H1 (cell line): ENCODE data around the gene GLB1L3. TPM values are rescaled to one million over a fixed set of nuclear protein-coding genes. Genes with fewer than 3 reads are reported as not detected.

Experiments
- CTCF ChIA-PET: fragments of 300-600 bp; sonication (Branson Sonifier 250); formaldehyde crosslinking; loops from one replicate; lab custom pipeline; 2021; ENCODE audit not compliant: partially characterized antibody; lab: Charles Lee
- POLR2A ChIA-PET: fragments of 300-600 bp; sonication (Branson Sonifier 250); formaldehyde crosslinking; loops from one replicate; lab custom pipeline; 2021; ENCODE audit warnings: inconsistent platforms; ENCODE audit not compliant: partially characterized antibody; lab: Charles Lee
- DNase-seq, 2 experiments: peaks; one replicate each; pipeline versions ENCODE4 v3.0.0 to v3.0.0-alpha.2; 2010 to 2022; ENCODE audit warnings: low spot score in 2 of 2, low read depth in 1 of 2, mixed read lengths in 1 of 2
- FAIRE-seq: peaks from 2 replicates; lab custom pipeline; 2011; peaks lifted over from hg19 to GRCh38; lab: Jason Lieb, UNC
- H2AFZ ChIP-seq: 2 replicates; pipeline ENCODE4 v1.8.1; 2012; ENCODE audit warnings: low read length, inconsistent platforms
- H2AK5ac ChIP-seq: 2 replicates; pipeline ENCODE4 v1.6.1; 2013; ENCODE audit warnings: low read depth, low read length
- H2BK120ac ChIP-seq: replicated peaks from 2 replicates; pipeline ENCODE3; 2013; ENCODE audit warnings: low read depth, low read length, inconsistent platforms
- H2BK12ac ChIP-seq: 2 replicates; pipeline ENCODE4 v1.6.1; 2013; ENCODE audit warnings: low read depth, low read length
- H2BK15ac ChIP-seq: 2 replicates; pipeline ENCODE4 v1.6.1; 2013; ENCODE audit warnings: low read length
- H2BK20ac ChIP-seq: 2 replicates; pipeline ENCODE4 v1.6.1; 2013; ENCODE audit warnings: low read length
- H2BK5ac ChIP-seq: 2 replicates; pipeline ENCODE4 v1.6.1; 2013; ENCODE audit warnings: low read depth, low read length
- H3K14ac ChIP-seq: 2 replicates; pipeline ENCODE4 v1.6.1; 2013; ENCODE audit warnings: inconsistent platforms; ENCODE audit not compliant: insufficient read length
- H3K18ac ChIP-seq: 2 replicates; pipeline ENCODE4 v1.6.1; 2013; ENCODE audit warnings: low read length; ENCODE audit errors: extremely low read depth
- H3K23ac ChIP-seq: 2 replicates; pipeline ENCODE4 v1.6.1; 2013; ENCODE audit warnings: inconsistent platforms; ENCODE audit not compliant: insufficient read length
- H3K23me2 ChIP-seq: 2 replicates; pipeline ENCODE4 v1.6.1; 2013; ENCODE audit warnings: low read depth, low read length
- H3K27ac ChIP-seq: 2 replicates; pipeline ENCODE4 v1.6.1; 2011; ENCODE audit warnings: low read depth, low read length, inconsistent platforms
- H3K27me3 ChIP-seq, 4 experiments: replicated peaks in 1 of 4; 1 replicate in 1 of 4; 2 replicates in 3 of 4; pipeline versions ENCODE4 v1.6.1 to v1.8.1; 2011 to 2013; ENCODE audit warnings: low read length in 3 of 4, mild to moderate bottlenecking in 3 of 4, inconsistent platforms in 2 of 4, mixed read lengths in 2 of 4, moderate library complexity in 1 of 4; ENCODE audit not compliant: control insufficient read depth in 3 of 4, insufficient read depth in 3 of 4; ENCODE audit errors: extremely low read depth in 1 of 4
- H3K36me3 ChIP-seq, 4 experiments: 2 replicates each; pipeline versions ENCODE4 v1.6.1 to v1.8.1; 2011 to 2013; ENCODE audit warnings: mild to moderate bottlenecking in 4 of 4, low read length in 3 of 4, moderate library complexity in 2 of 4, control low read depth in 1 of 4, inconsistent platforms in 1 of 4; ENCODE audit not compliant: insufficient read depth in 4 of 4, control insufficient read depth in 2 of 4
- H3K4ac ChIP-seq: replicated peaks from 2 replicates; pipeline ENCODE3; 2013; ENCODE audit warnings: low read length, low read depth, mixed read lengths, inconsistent platforms; ENCODE audit not compliant: insufficient read length
- H3K4me1 ChIP-seq, 4 experiments: replicated peaks in 1 of 4; 1 replicate in 1 of 4; 2 replicates in 3 of 4; pipeline versions ENCODE4 v1.6.1 to v1.8.1; 2011 to 2013; ENCODE audit warnings: low read length in 3 of 4, inconsistent platforms in 2 of 4, mixed read lengths in 1 of 4; ENCODE audit not compliant: insufficient read depth in 4 of 4, control insufficient read depth in 3 of 4
- H3K4me2 ChIP-seq, 2 experiments: 2 replicates each; pipeline versions ENCODE4 v1.6.1 to v1.8.1; 2011 to 2013; ENCODE audit warnings: low read depth in 2 of 2, low read length in 2 of 2, control low read depth in 1 of 2, inconsistent platforms in 1 of 2, mild to moderate bottlenecking in 1 of 2; ENCODE audit not compliant: insufficient read depth in 1 of 2
- H3K4me3 ChIP-seq, 4 experiments: fragments of 200-600, 300-600 bp in 1 of 4; sonication (generic), shearing (Covaris generic), sonication (Bioruptor Twin) in 1 of 4; 2 replicates each; pipeline versions ENCODE4 v1.5.1 to v1.8.1; 2011 to 2016; ENCODE audit warnings: low read length in 4 of 4, low read depth in 3 of 4, control low read depth in 2 of 4, inconsistent platforms in 2 of 4, mild to moderate bottlenecking in 2 of 4, mixed read lengths in 1 of 4, moderate library complexity in 1 of 4; ENCODE audit not compliant: insufficient read depth in 2 of 4; ENCODE audit errors: extremely low read depth in 1 of 4
- H3K56ac ChIP-seq: replicated peaks from 2 replicates; pipeline ENCODE3; 2013; ENCODE audit warnings: low read depth, mild to moderate bottlenecking, mixed read lengths, low read length, inconsistent platforms; ENCODE audit not compliant: insufficient read length
- H3K79me1 ChIP-seq: 2 replicates; pipeline ENCODE4 v1.6.1; 2013; ENCODE audit warnings: low read depth, low read length, control low read depth
- H3K79me2 ChIP-seq, 2 experiments: 2 replicates each; pipeline versions ENCODE4 v1.6.1 to v1.8.1; 2012 to 2013; ENCODE audit warnings: low read length in 2 of 2, mild to moderate bottlenecking in 2 of 2, inconsistent platforms in 1 of 2; ENCODE audit not compliant: insufficient read depth in 2 of 2, control insufficient read depth in 1 of 2
- H3K9ac ChIP-seq, 4 experiments: replicated peaks in 1 of 4; 1 replicate in 1 of 4; 2 replicates in 3 of 4; pipeline versions ENCODE4 v1.6.1 to v1.8.1; 2011 to 2013; ENCODE audit warnings: low read depth in 3 of 4, low read length in 3 of 4, control low read depth in 2 of 4, mild to moderate bottlenecking in 2 of 4, moderate library complexity in 2 of 4, inconsistent platforms in 1 of 4; ENCODE audit errors: extremely low read depth in 1 of 4
- H3K9me3 ChIP-seq, 2 experiments: 2 replicates each; pipeline versions ENCODE4 v1.6.1 to v1.8.1; 2012 to 2013; ENCODE audit warnings: mild to moderate bottlenecking in 2 of 2, moderate library complexity in 2 of 2, control low read depth in 1 of 2, inconsistent platforms in 1 of 2, low read depth in 1 of 2, low read length in 1 of 2, mixed read lengths in 1 of 2; ENCODE audit not compliant: insufficient read depth in 2 of 2
- H4K20me1 ChIP-seq, 2 experiments: replicated peaks in 1 of 2; 2 replicates each; pipeline versions ENCODE3 to v1.8.1; 2011 to 2013; ENCODE audit warnings: inconsistent platforms in 2 of 2, low read length in 2 of 2, mild to moderate bottlenecking in 1 of 2; ENCODE audit not compliant: insufficient read depth in 2 of 2, control insufficient read depth in 1 of 2
- H4K5ac ChIP-seq: 2 replicates; pipeline ENCODE4 v1.6.1; 2013; ENCODE audit warnings: low read length, low read depth, mixed read lengths, inconsistent platforms; ENCODE audit not compliant: insufficient read length
- H4K8ac ChIP-seq: 2 replicates; pipeline ENCODE4 v1.8.0; 2013; ENCODE audit warnings: mild to moderate bottlenecking, moderate library complexity, low read length, inconsistent platforms; ENCODE audit not compliant: insufficient read depth; ENCODE audit errors: extremely low read depth
- H4K91ac ChIP-seq: replicated peaks from 2 replicates; pipeline ENCODE3; 2013; ENCODE audit warnings: low read length, mixed read lengths, inconsistent platforms; ENCODE audit not compliant: insufficient read length
- CBX5 ChIP-seq: fragments of 300-800, 300-1000 bp; sonication (generic); IDR thresholded peaks from 2 replicates; pipeline ENCODE4 v1.7.1; 2016; ENCODE audit warnings: antibody characterized with exemption, low read length, low read depth
- CHD1 ChIP-seq: IDR thresholded peaks from 2 replicates; pipeline ENCODE4 v1.6.1; 2012; ENCODE audit warnings: low read depth, low read length, improper control_type of control experiment
- FOSL1 ChIP-seq: IDR thresholded peaks from 2 replicates; pipeline ENCODE4 v1.6.1; 2011; ENCODE audit warnings: mild to moderate bottlenecking, low read depth, low read length, moderate library complexity; ENCODE audit not compliant: insufficient read depth
- GABPA ChIP-seq: IDR thresholded peaks from 2 replicates; pipeline ENCODE4 v1.6.1; 2011; ENCODE audit warnings: mild to moderate bottlenecking, low read length, moderate library complexity, borderline replicate concordance; ENCODE audit not compliant: insufficient read depth
- KDM4A ChIP-seq: IDR thresholded peaks from one replicate; pipeline ENCODE4 v1.7.1; 2012; ENCODE audit warnings: low read depth, mild to moderate bottlenecking, moderate library complexity, low read length, inconsistent platforms; ENCODE audit not compliant: severe bottlenecking
- POLR2AphosphoS5 ChIP-seq: IDR thresholded peaks from 2 replicates; pipeline ENCODE4 v1.6.1; 2011; ENCODE audit warnings: low read depth, low read length
- RFX5 ChIP-seq: IDR thresholded peaks from 2 replicates; pipeline ENCODE4 v1.6.1; 2011; ENCODE audit warnings: low read depth, low read length, improper control_type of control experiment, borderline replicate concordance
- ZNF274 ChIP-seq: IDR thresholded peaks from 2 replicates; pipeline ENCODE4 v1.7.0; 2012; ENCODE audit warnings: low read length, borderline replicate concordance; ENCODE audit errors: extremely low read depth
- WGBS, 2 experiments: shearing (Covaris generic) in 1 of 2; methylation state at CpG; one replicate each; pipeline versions ENCODE4 v1.1.6 to v1.1.7; 2013 to 2015; ENCODE audit warnings: low lambda C conversion rate in 2 of 2, mixed read lengths in 2 of 2, inconsistent platforms in 1 of 2, low coverage in 1 of 2, missing lambda C conversion rate in 1 of 2; ENCODE audit not compliant: insufficient replicate concordance in 2 of 2, insufficient coverage in 1 of 2, insufficient read length in 1 of 2; ENCODE audit errors: extremely low coverage in 1 of 2, missing lambda C conversion rate in 1 of 2; 5-methylcytosine and 5-hydroxymethylcytosine counted together
- polyA plus RNA-seq, 7 experiments: library from polyadenylated mRNA; depleted of rRNA in 3 of 7; stranded (reverse) in 5 of 7; unstranded in 2 of 7; fragments of >200 nt in 5 of 7; fragments of 200-250 nt in 2 of 7; gene quantifications; 1 replicate in 5 of 7; 2 replicates in 1 of 7; 4 replicates in 1 of 7; pipeline versions ENCODE4 v1.2.1 to v1.2.3, GENCODE V29; 2011 to 2013; ENCODE audit warnings: missing spikeins in 2 of 7, mixed read lengths in 2 of 7
- total RNA-seq: library from RNA; stranded (reverse); fragmentation: NEBNext Ultra II Directional; extraction: Animal tissue kit (Norgen Biotek cat#: 25700); gene quantifications from 2 replicates; pipeline ENCODE4 v1.2.1, GENCODE V29; 2021

GLB1L3 gene
- total and polyA plus RNA-seq, 2 of the 8 experiments (the other 6 are each of a cell fraction or from before 2014, with no cell fraction given): 14.9 to 33.2 TPM

DNA sequence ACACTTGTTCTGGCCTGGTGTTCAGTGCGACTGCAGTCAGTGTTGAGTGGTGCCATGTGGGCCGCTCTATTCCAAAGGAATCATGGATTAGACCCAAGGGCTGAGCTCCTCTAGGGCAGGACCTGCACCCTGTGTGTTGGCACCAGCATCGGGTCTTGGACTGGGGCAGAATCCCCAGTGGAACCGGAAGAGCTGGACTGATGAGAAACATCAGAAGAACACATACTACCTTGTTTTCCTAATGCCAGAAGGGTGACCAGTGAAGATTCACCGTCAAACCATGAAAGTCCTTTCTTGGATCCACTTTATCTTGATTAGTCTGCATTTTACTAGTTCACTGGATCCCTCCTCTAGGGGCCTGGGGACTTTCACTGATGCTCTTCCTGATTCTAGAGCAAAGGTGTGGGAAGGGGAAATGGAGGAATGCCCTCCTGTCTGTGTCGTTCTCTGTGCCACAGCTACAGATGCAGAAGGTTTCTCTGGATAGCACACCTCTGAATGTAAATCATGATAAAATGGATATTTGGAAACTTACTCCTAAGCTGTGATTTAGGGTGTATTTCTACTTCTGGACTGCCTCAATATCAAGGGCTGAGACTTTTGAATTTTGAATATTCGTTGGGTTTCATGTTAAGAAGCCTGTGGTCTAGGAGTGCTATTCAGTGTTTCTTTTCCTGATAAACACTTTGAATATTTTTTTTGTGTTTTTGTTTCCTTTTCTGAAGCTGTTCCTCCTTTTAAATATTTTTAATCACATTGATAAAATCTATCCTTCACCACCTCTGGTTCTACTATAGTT lies 11.0 kb upstream of the GLB1L3 start:
- Histone ChIP-seq H4K5ac (no peak overlapping the region), H3K4me1 (peaks cover 4 to 15% (median 10%) of the 10 kb centered on the region in 4 experiments), H2BK5ac (no peak overlapping the region)
- TF ChIP-seq CHD1 (no peak), FOSL1 (no peak), ZNF274 (no peak), CBX5 (no peak), KDM4A (no peak), POLR2AphosphoS5 (no peak), GABPA (no peak), RFX5 (no peak)
- TF ChIP-seq, all 59 proteins: peak for 0
- Histone ChIP-seq H3K79me1 (peaks cover 2% of the 10 kb centered on the region; the same call in 1 of the 2 replicates), H2AFZ (no peak overlapping the region), H3K9me3 (no peaks in the 10 kb centered on the region), H3K27ac (no peak overlapping the region), H4K20me1 (peaks cover 0 to 4% of the 10 kb centered on the region in 2 experiments), H3K4ac (no peak overlapping the region), H3K23me2 (no peaks in the 10 kb centered on the region), H2BK15ac (no peak overlapping the region), H3K4me3 (no peak overlapping the region), H3K18ac (no peak overlapping the region), H2BK12ac (no peak overlapping the region), H2BK120ac (no peak overlapping the region), H3K79me2 (peaks cover 0 to 47% of the 10 kb centered on the region in 2 experiments; a peak in 3 of 4 replicates), H3K4me2 (no peak overlapping the region), H3K14ac (no peak overlapping the region), H2BK20ac (no peak overlapping the region), H3K23ac (no peak overlapping the region), H4K8ac (no peak overlapping the region), H3K27me3 (no peaks in the 10 kb centered on the region), H2AK5ac (no peak overlapping the region; the same call in 1 of the 2 replicates), H4K91ac (no peak overlapping the region), H3K56ac (no peak overlapping the region), H3K36me3 (peaks cover 3 to 30% (median 14%) of the 10 kb centered on the region in 4 experiments; a peak in 7 of 8 replicates), H3K9ac (no peak overlapping the region; a peak in 1 of 7 replicates)
- WGBS, 2 experiments: 92% methylated on average over 7 of the region's 7 CpGs; no CpG with 5 or more reads in 1 of the 2 experiments
- FAIRE-seq (no peak), DNase-seq (no peak)
- CTCF ChIA-PET: interaction anchor here (1.7 to 7.1 kb wide), 2 partner anchors 10 to 34 kb away, joined by 4 to 114 read pairs; partner anchors contain the start of gene GLB1L3
- POLR2A ChIA-PET: interaction anchor here (1.2 to 9.2 kb wide), 3 partner anchors 11 to 16 kb away, joined by 3 to 76 read pairs (median 16); partner anchors contain the start of genes ACAD8, GLB1L3 and THYN1
